Measurements from ENCODE around the gene CHD2. TPM values are rescaled to one million over a fixed set of nuclear protein-coding genes. Genes with fewer than 3 reads are reported as not detected.

The CHD2 gene
- total RNA-seq, 1 donor from 2014 or later, result 63.4 TPM

DNA sequence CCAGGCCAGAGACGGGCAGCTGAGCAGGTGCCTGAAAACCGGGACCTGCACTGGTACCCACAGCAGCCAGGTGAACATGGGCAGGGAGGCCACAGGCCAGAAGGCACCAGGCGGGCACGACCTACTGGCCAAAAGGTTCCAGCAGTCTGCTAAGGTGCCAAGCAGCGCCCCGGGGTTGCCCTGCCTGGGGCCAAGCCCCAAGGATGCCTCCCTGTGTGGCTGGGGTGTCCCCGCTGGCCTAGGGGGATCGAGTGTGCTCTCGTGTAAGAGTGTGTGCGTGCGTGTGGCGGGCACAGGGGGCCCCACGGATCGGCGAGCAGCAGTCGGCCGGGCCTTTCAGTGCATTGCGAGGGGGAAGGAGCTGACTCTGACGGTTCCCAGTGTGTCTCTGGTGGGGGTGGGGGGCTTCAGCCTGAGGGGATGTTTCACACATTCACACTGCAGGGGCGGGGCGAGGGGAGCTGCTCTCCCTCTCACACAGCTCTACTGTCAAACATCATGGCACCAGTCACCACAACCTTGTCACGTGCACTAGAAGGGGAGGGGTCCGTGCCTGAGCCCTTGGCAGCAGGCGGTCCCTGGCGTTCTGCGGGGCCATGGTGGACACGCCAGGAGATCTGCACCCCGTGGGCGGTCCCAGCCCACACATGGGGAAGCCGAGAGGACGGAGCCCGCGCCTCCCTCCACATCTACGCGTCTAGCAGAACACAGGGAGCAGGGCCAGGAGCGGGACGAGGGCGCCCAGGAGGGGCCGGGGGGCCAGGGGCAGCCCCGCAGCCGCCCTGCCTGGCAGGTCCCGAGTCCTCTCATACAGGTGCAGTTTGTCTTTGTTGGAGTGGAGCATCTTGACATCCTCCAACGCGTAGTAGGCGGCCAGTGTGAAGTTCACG lies 144.4 kb downstream of the CHD2 start:
- no peak for DNase-seq (ENCODE audit: extremely low read depth, low read depth, low spot score)

GRCh38 chr15:93045191-93045785 lies 145.2 kb downstream of the CHD2 start:
- no peak for DNase-seq (ENCODE audit: extremely low read depth, low read depth, low spot score)

- no peak for DNase-seq (ENCODE audit: extremely low read depth, low read depth, low spot score)
Observed at GRCh38 chr15:93046120-93046519, 146.0 kb downstream of the CHD2 start.

DNA sequence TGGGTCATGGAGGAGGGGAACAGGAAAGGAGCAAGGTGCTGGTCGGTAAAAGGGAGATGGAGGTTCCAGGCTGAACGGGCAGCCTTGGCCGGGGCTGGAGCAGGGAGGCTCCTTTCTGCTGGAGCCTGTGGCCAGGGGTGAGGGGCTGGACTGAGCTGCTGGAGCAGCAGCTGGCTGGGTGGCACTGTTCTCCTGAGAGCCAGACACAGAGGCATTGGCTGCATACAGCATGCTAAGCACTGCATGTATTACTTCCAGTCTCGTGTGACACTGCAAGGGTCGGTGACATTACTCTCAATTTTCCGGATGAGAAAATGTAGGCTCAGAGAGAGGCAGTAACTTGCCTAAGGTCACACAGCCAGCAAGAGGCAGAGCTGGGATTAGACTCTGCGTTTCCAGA lies 146.6 kb downstream of the CHD2 start:
- DNase-seq (ENCODE audit: extremely low read depth, low read depth, low spot score), result no peak

- no peak for DNase-seq (ENCODE audit: extremely low read depth, low read depth, low spot score)
Observed at GRCh38 chr15:93047621-93048425, 147.7 kb downstream of the CHD2 start.

DNA sequence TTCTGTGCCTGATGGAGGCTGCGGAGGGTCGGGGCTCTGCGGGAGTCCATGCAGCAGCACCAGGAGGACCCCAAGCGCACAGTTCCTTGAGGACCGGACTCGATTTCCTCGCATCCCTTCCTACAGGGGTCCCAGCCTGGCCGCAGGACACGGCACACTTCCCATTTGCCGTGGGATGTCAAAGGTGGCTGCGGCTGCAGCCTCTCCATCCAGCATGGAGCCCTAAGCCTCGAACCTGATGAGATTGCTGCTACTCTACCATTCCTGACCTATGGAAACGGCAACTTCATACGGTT lies 148.2 kb downstream of the CHD2 start:
- DNase-seq (ENCODE audit: extremely low read depth, low read depth, low spot score), result no peak

DNA sequence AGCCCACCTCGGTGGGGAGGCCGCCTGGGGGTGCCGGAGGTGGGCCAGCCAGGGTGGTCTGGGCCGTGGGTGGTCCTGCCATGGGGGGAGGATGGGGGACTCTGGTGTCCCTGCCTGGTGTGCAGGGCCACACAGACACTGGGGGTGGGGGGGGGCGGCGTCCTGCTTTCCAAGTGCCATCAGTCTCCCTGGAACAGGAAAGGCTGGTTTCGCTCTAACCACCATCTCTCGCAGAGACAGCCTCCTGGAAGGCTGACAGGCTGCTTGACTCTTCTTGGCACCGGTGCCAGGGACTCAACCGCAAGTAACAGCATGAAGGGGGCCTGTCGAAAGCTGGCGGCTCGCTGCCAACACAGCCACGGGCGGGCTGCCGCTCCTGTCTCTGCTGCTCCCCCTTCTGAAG lies 148.6 kb downstream of the CHD2 start:
- no peak for DNase-seq (ENCODE audit: extremely low read depth, low read depth, low spot score)

- DNase-seq (ENCODE audit: extremely low read depth, low read depth, low spot score), result no peak
Observed at GRCh38 chr15:93049233-93049632, 149.1 kb downstream of the CHD2 start.

- DNase-seq (ENCODE audit: extremely low read depth, low read depth, low spot score), result no peak
Observed at GRCh38 chr15:93049914-93050578, 149.9 kb downstream of the CHD2 start.

GRCh38 chr15:93050648-93051047 lies 150.5 kb downstream of the CHD2 start:
- DNase-seq (ENCODE audit: extremely low read depth, low read depth, low spot score), result no peak

DNA sequence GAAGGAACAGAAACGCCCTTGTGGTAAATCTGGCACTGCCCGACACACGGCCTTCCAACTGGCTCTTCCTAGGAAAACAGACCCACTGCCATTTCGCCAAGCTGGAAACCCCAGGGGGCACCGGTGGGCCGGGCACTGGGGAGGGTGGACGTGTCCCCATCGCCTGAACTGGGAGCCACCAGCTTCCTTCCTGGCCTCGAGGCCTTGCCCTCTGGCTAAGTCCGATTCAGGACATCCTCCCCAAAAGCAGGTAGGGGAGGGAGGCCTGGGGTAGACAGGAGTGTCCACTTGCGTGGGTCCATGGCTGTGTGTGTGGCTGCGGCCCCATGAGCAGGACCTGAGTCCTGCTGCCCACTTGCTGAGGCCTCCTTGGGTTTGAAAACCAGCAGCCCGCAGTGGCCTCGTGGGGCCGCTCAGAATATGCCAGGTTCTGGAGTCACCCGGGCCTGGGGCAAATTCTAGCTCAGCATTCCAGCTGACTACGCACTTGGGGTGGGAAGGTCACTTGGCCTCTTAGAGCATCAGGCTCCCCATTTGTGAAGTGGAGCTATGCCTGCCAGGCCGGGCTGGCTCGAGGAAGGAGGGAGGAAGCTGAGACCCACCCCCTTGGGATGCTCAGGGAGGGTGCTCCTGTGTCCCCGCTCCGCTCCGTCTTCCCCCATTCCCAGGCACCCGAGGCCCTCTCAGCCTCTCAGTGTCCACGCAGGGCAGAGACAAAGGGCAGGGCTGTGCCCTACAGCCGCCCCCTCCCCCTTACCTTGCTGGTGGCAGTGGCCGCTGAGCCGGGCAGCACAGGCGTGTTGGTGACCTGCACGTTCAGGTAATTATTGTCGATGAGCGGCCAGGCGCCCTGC lies 151.3 kb downstream of the CHD2 start:
- DNase-seq (ENCODE audit: extremely low read depth, low read depth, low spot score), result no peak

DNA sequence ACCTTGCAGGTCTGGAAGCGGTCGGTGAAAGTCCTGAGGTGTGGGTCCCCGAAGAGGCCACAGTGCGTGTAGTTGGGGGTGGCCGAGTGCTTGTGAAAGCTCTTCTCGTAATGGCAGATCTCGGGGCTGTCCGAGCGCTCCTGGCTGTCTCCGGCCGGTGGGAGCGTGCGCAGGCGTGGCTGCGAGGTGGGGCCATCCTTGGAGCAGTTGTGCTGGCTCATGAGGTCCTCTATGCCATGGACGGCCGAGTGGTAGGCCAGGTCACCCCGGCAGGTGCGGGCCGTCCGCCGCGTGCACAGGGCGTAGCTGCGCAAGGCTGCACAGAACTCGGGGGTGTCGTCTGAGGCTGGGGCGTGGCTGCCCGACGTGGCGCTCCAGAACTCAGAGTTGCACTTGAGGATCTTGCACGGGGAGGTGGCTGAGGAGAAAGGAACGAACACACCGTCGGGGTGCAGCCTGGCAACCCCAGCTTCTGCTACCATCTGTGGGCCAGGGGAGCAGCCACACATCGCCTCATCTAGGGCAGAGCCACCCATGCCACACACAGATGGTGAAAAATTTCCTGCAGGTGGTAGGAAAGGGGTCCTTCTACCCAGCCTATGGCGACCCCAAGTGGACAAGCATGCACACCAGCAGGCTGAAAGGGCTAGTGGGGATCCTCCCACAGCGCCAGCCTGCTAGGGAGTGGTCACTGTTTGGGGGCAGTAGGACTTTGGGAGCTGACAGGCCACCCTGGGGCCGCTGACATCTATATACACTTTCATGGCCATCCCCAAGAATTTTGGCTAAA lies 152.2 kb downstream of the CHD2 start:
- DNase-seq (ENCODE audit: extremely low read depth, low read depth, low spot score), result no peak

DNA sequence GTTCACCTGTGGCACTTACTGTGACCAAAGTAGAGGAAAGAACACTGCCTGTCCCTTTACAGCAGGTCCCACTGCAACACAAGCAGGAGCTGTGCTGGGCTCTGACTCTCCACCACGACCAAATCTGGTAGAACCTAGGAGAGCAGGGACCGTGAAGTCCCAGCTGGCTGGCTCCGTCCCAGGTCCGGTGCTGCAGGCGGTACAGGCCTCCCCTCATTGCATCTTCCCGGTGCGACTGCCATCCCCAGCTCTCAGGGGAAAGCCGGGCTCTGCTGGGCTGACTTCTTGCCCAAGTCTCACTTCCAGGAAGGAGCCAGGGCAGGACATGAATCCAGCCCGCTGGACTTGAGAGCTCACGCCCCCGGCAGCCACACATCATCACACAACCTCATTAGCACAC lies 155.1 kb downstream of the CHD2 start:
- DNase-seq (ENCODE audit: extremely low read depth, low read depth, low spot score), result no peak

DNA sequence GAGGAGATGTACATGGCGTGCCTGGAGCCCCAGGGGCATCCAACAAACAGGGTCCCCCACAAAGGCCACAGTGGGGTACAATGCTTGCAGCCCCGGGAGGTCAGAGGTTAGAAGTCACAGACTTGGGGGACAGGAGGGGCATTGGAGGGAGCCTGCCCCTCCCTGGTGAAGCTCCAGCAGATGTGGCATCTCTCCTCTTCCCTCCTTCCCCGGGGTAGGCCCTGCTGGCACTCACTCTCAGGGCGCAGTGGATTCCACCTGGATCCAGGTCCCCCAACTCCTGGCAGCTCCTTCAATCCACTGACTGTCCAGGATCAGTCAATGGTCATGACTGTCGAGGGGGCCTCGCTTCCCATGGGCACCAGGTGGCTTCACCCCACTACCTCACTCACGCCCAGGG lies 156.7 kb downstream of the CHD2 start:
- no peak for DNase-seq (ENCODE audit: extremely low read depth, low read depth, low spot score)

- DNase-seq (ENCODE audit: extremely low read depth, low read depth, low spot score), result no peak
Observed at GRCh38 chr15:93057618-93058017, 157.5 kb downstream of the CHD2 start.

DNA sequence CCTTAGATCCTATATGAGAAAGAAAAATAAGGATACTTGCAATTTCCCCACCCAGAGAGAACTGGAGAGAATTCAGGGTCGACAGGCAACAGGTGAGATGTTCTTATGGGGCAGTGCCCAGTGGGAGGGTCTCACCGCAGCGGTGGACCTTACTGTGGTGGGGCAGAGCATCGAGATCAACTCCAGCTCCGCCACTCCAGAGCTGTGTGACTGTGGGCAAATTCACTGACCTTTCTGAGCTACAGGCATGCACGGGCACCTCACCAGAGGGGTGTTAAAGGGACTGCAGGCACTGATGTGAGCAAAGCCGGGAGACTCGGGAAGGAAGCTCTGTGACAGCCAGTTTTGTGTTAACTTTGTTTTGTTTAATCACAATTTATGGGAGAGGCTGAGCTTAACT lies 158.0 kb downstream of the CHD2 start:
- no peak for DNase-seq (ENCODE audit: extremely low read depth, low read depth, low spot score)

DNA sequence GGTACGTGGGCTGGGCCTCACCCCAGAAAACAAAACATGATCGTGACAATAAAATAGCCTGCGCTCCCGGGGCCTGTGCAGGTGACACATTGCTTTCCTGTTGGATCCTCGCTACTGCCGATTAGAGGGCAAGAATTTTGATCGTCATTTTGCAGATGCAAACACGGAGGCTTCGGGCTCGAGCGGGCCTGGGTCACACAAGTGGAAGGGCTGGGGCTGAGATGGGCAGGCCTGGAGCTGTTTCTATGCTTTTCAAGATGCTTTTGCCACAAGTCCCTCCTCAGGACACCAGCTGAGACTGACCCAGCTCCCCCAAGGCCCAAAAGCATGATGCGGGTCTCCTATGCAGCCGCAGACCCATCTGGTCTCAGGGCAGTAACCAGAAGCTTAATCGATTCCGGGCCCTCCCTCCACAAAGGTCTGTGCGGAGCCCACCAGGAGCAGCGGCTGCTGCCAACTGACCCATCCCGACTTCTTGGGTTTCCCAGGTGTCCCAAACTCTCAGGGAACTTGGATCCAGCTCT lies 158.8 kb downstream of the CHD2 start:
- DNase-seq (ENCODE audit: extremely low read depth, low read depth, low spot score), result no peak

DNA sequence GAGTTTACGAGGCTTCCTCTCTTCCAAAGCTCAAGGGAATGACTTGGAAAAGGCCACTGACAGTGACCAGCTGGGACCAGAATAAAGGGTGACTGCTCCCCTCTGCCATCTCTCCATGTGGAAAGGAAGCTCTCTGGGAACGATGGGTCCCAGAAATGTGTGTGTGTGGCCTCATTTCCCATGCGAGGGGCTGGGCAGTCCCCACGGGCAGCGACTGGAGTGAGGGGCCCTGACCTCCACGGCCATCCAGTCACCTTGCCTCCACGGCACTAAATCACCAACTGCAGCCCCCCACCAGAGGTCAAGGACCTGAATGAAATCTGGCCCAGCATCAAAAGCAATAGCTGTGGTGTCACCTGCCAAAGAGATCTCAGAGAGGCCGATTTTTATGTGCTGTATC lies 159.3 kb downstream of the CHD2 start:
- no peak for DNase-seq (ENCODE audit: extremely low read depth, low read depth, low spot score)
